Ectodermal cell (in vitro differentiated cells): ENCODE data around the gene ST3GAL4.

Source experiments
- H3K27ac ChIP-seq: 2 replicates; pipeline ENCODE4 v1.7.0; 2013; ENCODE audit warnings: mild to moderate bottlenecking, low read depth, low read length; ENCODE audit not compliant: insufficient read depth, poor library complexity, severe bottlenecking
- H3K27me3 ChIP-seq: 2 replicates; pipeline ENCODE4 v1.7.0; 2013; ENCODE audit warnings: mild to moderate bottlenecking, low read length; ENCODE audit not compliant: insufficient read depth, control insufficient read depth, poor library complexity, severe bottlenecking
- H3K36me3 ChIP-seq: one replicate; pipeline ENCODE4 v1.7.0; 2013; ENCODE audit warnings: low read length; ENCODE audit not compliant: control insufficient read depth, insufficient read depth
- H3K4me1 ChIP-seq: one replicate; pipeline ENCODE4 v1.7.0; 2013; ENCODE audit warnings: low read length; ENCODE audit not compliant: control insufficient read depth, insufficient read depth
- H3K4me3 ChIP-seq: 2 replicates; pipeline ENCODE4 v1.7.0; 2013; ENCODE audit warnings: low read depth, low read length, control low read depth; ENCODE audit not compliant: insufficient read depth
- H3K9me3 ChIP-seq: 2 replicates; pipeline ENCODE4 v1.7.0; 2013; ENCODE audit warnings: mild to moderate bottlenecking, low read length, moderate library complexity; ENCODE audit not compliant: control insufficient read depth
- WGBS, 2 experiments: methylation state at CpG; one replicate each; pipeline ENCODE4 v1.1.7; 2013; ENCODE audit warnings: missing lambda C conversion rate in 2 of 2; 5-methylcytosine and 5-hydroxymethylcytosine counted together

Gene ST3GAL4

DNA sequence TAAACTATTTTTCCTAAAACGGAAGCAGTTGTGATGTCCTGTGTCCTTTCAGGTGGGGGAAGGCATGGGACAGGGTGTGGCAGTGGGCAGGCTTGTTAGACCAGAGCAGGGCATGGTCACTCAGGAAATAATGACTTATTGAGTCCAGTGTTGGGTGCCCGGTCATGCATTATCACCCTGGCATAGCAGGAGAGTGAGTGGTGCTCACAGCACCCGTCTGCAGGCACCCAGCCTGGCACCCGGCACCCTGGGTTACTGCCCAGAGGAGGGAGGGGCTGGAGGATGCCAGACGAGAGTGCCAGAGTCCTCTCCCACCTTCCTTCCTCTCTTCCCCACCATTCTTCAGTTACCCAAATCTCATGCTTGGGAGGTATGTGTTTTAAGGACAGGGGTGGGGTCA is 59.1 kb downstream of the ST3GAL4 start:
- Histone ChIP-seq H3K36me3 (peaks cover 6% of the 10 kb centered on the region), H3K4me1 (no peaks in the 10 kb centered on the region), H3K9me3 (no peaks in the 10 kb centered on the region), H3K27ac (no peak overlapping the region), H3K4me3 (no peak overlapping the region), H3K27me3 (peaks cover 6% of the 10 kb centered on the region)
- WGBS, 2 experiments = 88 to 92% methylated on average over 4 to 5 of the region's 5 CpGs

DNA sequence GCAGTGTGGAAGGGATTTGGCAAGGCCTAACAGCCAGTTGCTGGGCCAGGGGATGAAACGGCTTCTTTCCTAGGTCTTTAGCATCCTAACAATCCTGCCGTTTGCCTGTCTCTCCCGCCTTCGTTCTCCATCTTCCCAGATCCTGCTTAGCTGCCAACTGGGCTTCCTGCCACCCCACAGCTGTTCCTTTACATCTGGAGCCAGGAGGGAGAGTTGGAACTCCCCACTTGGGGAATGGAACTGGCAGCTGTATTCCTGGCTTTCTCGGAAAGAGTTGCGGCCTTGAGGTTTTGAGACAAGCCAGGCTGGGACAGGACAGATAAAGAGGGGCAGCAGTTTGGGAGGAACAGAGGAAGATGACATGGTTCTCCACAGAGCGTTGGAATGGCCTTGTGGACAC is 59.6 kb downstream of the ST3GAL4 start:
- H3K9me3 ChIP-seq = no peaks in the 10 kb centered on the region
- 86 to 90% methylated on average over 7 of the region's 7 CpGs for WGBS, 2 experiments
- H3K27me3 ChIP-seq = peaks cover 6% of the 10 kb centered on the region
- no peaks in the 10 kb centered on the region for H3K4me1 ChIP-seq
- no peak overlapping the region for H3K4me3 ChIP-seq
- peaks cover 5% of the 10 kb centered on the region for H3K36me3 ChIP-seq
- no peak overlapping the region for H3K27ac ChIP-seq

DNA sequence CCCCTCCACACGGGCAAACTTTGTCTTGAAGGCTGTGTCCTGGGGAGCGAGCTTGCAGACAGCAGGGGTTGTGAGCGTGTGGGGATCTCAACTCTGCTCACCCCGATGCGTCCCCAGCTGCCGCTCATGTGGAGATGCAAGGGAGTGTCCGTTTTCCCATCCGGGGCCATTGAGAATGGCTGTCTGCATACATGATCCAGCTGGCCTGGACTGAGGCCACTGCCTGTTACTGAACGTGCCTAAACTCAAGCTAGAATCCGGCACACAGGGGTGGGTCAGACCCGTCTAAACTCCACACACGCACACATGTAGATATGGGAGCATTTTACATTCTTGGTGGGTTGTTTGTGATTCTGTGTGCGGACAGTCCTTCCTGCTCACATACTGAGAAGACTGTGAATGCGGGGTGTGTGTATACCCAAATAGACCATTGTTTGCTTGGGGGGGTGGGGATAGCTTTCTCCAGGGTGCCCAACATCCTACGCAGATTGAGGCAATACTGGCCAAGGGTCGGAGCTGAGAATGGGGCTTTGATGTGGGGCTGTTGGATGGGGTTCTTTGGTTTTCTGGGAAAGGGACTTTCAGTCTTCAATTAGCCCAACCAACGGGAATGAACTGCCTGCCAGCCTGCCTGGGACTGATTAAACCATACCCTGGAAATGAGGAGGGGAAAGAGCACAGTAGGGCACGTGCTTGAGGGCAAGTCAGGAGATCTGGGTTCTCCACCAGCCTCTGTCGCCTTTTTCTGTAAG is 60.4 kb downstream of the ST3GAL4 start:
- Histone ChIP-seq H3K27ac (no peak overlapping the region), H3K9me3 (no peaks in the 10 kb centered on the region), H3K4me1 (no peaks in the 10 kb centered on the region), H3K36me3 (peaks cover 5% of the 10 kb centered on the region), H3K27me3 (peaks cover 6% of the 10 kb centered on the region), H3K4me3 (no peak overlapping the region)
- WGBS, 2 experiments = 92 to 93% methylated on average over 19 of the region's 19 CpGs

DNA sequence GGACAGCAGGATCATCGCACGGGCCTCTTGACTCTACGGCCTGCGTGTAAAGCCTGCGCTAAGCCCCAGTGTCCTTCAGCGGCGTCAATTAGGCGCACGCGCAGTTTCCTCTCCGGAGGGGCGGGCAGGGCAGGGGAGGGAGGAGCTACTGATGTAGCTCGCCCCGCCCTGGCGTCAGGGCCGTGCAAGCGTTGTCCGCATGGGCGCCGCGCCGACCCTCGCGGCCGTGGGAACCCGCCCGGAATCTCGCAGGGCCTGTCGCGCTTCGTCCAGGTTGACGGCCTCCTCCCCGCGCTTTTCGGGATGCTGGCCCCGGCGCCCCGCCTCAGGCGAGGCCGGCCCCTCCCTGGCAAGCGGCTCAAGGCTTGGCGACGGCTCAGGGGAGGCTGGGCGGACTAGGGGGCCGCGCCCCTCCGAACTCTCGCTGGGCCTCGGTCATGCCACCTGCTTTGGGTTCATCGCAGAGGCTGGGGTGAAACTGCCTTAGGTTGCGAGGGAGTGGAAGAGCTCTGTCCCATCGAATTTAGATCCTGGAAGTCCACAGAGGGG is 61.1 kb downstream of the ST3GAL4 start:
- peaks cover 5% of the 10 kb centered on the region for H3K36me3 ChIP-seq
- WGBS, 2 experiments = 25 to 27% methylated on average over 52 of the region's 52 CpGs
- peak overlapping the region; percentile 32 for H3K4me3 ChIP-seq
- no peaks in the 10 kb centered on the region for H3K4me1 ChIP-seq
- H3K9me3 ChIP-seq = no peaks in the 10 kb centered on the region
- H3K27me3 ChIP-seq = peaks cover 6% of the 10 kb centered on the region
- no peak overlapping the region for H3K27ac ChIP-seq

DNA sequence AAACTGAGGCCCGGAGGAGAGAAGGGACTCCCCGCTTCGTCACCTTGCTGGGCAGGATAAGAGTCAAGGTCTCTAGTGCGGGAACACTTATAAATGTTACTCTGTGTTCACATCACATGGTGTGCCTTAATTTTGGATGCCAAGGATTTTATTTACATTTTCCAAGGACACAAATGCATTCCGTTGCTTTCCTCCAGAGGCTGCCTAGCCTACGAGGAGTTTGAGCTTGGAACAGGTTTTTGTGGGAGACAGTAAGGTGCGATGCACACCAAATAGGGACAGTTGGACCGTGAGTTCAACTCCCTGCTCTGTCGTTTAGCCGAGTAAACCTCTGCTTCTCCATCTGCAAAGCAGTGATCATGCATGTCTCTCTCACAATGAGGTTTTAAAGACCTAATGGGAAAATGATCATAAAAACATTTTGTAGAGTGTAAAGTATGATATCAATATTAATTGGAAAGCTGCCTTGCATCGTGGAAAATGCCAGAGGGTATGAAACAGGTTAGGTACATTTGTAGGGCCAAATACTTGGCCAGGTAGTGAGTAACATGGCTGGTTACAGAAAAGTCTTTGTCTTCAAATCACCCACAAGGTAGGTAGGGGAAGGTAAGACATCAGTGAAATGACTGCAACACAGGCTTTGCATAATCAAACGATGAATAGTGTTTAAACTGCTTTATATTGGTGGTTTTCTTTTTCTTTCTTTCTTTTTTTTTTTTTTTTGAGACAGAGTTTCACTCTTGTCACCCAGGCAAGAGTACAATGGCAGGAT is 61.8 kb downstream of the ST3GAL4 start:
- Histone ChIP-seq H3K9me3 (no peaks in the 10 kb centered on the region), H3K4me1 (no peaks in the 10 kb centered on the region), H3K27me3 (peaks cover 6% of the 10 kb centered on the region), H3K36me3 (peaks cover 5% of the 10 kb centered on the region), H3K4me3 (no peak overlapping the region), H3K27ac (no peak overlapping the region)
- 93 to 96% methylated on average over 12 of the region's 12 CpGs for WGBS, 2 experiments

DNA sequence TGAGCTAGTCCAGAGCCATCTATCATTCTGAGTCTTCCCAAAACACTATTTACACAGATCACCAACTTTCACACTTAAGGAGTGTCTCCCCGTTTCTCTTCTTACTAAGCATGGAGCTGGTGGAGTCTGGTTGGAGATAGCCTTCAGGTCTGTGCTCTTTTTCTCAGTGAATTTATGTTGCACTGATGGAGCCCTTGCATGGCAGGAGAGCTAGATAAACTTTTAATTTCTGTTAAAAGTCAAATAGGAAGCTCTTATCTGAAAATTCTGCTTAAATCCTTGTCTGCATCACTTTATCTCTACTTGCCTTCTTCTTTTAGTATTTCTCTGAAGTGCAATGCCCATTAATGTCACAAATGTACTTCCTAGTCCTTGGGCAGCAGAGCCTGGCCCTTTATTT is 63.4 kb downstream of the ST3GAL4 start:
- H3K9me3 ChIP-seq = no peaks in the 10 kb centered on the region

DNA sequence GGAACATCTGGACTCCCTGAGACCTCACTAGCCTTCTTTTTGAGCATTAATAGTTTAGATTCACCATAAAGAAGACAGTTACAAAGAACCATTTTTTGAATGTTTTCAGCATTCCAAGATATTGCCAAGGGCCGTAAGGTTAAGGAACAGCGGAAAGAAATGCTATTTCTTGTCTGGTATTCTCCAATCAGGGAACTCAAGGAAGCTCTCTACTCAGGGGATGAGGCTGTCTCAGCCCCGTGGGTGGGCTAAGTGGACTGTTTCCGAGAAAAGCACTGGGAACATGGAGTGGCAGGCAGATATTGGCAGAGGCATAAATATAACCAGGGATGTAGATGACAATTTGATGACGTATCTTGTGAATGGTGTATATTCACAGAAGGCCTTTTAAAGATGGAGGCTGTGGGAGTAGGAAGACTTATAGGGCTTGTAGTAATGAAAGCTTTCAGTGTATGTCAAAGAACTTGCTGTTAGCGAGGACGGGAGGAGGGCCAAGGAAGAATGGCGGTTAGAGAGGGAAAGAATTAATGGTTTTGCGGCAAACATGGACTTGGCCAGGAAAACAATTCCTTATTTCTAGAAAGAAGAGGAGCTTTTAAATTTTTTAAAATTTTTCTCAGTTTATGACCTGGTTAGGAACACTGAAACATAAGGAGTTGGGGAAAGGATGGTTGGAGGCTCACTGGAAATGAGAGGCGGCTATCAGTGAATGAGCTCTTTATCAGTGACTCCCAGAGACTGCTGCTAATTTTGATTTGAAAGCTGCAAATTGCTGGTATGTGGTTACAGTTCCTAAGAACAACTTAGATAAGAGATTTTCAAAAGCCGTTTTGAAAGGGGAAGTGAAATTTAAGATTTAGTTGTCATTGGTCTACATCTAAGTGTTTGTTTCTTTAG is 64.6 kb downstream of the ST3GAL4 start:
- H3K36me3 ChIP-seq = no peaks in the 10 kb centered on the region
- H3K27ac ChIP-seq = no peak overlapping the region
- H3K27me3 ChIP-seq = peaks cover 6% of the 10 kb centered on the region
- H3K4me1 ChIP-seq = peaks cover 4% of the 10 kb centered on the region
- 92 to 94% methylated on average over 11 of the region's 11 CpGs for WGBS, 2 experiments
- H3K9me3 ChIP-seq = no peaks in the 10 kb centered on the region
- H3K4me3 ChIP-seq = no peak overlapping the region

More for the DNA sequence above, 63.4 kb downstream of the ST3GAL4 start:
- no peaks in the 10 kb centered on the region for H3K4me1 ChIP-seq
- H3K27ac ChIP-seq = no peak overlapping the region
- no peaks in the 10 kb centered on the region for H3K36me3 ChIP-seq
- peaks cover 6% of the 10 kb centered on the region for H3K27me3 ChIP-seq
- H3K4me3 ChIP-seq = no peak overlapping the region
- WGBS, 2 experiments = 43 to 71% methylated on average over 1 of the region's 1 CpG

DNA sequence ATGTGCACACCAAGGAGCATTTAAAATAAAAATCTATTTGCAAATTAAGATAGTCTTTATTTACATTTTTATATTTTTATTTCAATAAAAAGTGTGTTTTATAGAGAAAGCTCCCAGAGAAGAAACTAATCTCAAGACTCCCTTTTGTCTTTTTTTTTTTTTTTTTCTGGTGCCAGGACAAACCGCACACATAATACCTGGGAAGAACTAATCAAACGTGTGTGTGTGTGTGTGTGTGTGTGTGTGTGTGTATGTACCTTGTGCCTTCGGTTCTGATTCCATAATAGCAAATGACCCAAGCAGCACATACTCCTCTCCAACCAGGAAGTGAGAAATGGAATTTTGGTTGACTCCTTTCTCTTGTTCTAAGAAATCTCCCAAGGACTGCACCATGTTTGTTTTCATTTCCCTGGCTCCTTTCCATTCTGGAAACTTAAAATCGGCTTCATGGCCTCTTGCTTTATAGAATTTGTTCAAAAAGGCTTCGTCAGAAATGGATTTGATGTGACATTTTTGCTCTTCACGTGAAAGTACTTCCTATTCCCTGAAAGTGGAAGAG is 65.3 kb downstream of the ST3GAL4 start:
- Histone ChIP-seq H3K27ac (no peak overlapping the region), H3K27me3 (peaks cover 6% of the 10 kb centered on the region), H3K36me3 (no peaks in the 10 kb centered on the region), H3K9me3 (no peaks in the 10 kb centered on the region), H3K4me3 (no peak overlapping the region), H3K4me1 (peaks cover 4% of the 10 kb centered on the region)
- WGBS, 2 experiments = 89 to 95% methylated on average over 3 to 4 of the region's 6 CpGs

DNA sequence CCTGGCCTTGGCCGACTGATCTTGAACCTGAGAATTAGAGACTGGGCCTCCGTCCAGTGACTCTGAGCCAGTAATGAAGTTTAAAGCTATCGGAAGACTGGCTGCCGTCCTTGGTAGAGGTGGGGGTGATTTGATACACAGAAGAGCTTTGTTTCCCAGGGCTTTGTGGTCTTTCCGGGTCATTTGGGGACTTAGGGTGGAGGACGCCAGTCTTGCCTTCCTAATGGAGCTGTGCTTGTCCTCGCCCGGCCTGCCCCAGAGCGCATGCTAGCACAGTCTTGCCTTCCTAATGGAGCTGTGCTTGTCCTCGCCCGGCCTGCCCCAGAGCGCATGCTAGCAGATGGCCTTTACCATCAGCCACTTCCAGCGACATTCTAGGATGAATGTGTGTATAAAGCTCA is 65.8 kb downstream of the ST3GAL4 start:
- H3K27me3 ChIP-seq = peaks cover 6% of the 10 kb centered on the region
- no peak overlapping the region for H3K27ac ChIP-seq
- H3K9me3 ChIP-seq = no peaks in the 10 kb centered on the region
- H3K4me1 ChIP-seq = peaks cover 4% of the 10 kb centered on the region
- no peak overlapping the region for H3K4me3 ChIP-seq
- no peaks in the 10 kb centered on the region for H3K36me3 ChIP-seq
- WGBS, 2 experiments = 91% methylated on average over 13 of the region's 13 CpGs
